Amniotic epithelial cell (primary cell): ENCODE measurements around the gene MDN1.

Source experiments
- DNase-seq: peaks from one replicate; pipeline ENCODE4 v3.0.0-alpha.2; 2010; ENCODE audit warnings: low read depth

MDN1 gene

GRCh38 chr6:89694428-89694827, 125.2 kb downstream of the MDN1 start:
- DNase-seq, result no peak

GRCh38 chr6:89693207-89693606, 126.4 kb downstream of the MDN1 start:
- peak; percentile 12 for DNase-seq

GRCh38 chr6:89692256-89692655, 127.3 kb downstream of the MDN1 start:
- no peak for DNase-seq

- DNase-seq, result no peak
These were observed 128.7 kb downstream of the MDN1 start for GRCh38 chr6:89690944-89691324.

GRCh38 chr6:89689732-89690131, 129.9 kb downstream of the MDN1 start:
- DNase-seq, result no peak

- no peak for DNase-seq
These were observed 131.3 kb downstream of the MDN1 start for GRCh38 chr6:89688328-89688727.

- DNase-seq, result no peak
These were observed 134.3 kb downstream of the MDN1 start for GRCh38 chr6:89685311-89685710.

GRCh38 chr6:89682991-89683390, 136.6 kb downstream of the MDN1 start:
- no peak for DNase-seq

GRCh38 chr6:89681983-89682564, 137.5 kb downstream of the MDN1 start:
- DNase-seq, result no peak

- no peak for DNase-seq
These were observed 139.0 kb downstream of the MDN1 start for GRCh38 chr6:89680551-89680950.

- DNase-seq, result no peak
These were observed 139.4 kb downstream of the MDN1 start for GRCh38 chr6:89680150-89680549.

- DNase-seq, result no peak
These were observed 140.1 kb downstream of the MDN1 start for GRCh38 chr6:89679215-89680120.

- no peak for DNase-seq
These were observed 141.1 kb downstream of the MDN1 start for GRCh38 chr6:89678531-89678930.

GRCh38 chr6:89675949-89676748, 143.4 kb downstream of the MDN1 start:
- DNase-seq, result peak; percentile 83

GRCh38 chr6:89670935-89671565, 148.5 kb downstream of the MDN1 start:
- DNase-seq, result no peak

- peak; percentile 9 for DNase-seq
These were observed 150.6 kb downstream of the MDN1 start for GRCh38 chr6:89669002-89669401.

GRCh38 chr6:89667872-89668556, 151.6 kb downstream of the MDN1 start:
- no peak for DNase-seq

GRCh38 chr6:89662659-89663223, 156.9 kb downstream of the MDN1 start:
- no peak for DNase-seq

- no peak for DNase-seq
These were observed 158.0 kb downstream of the MDN1 start for GRCh38 chr6:89661559-89661958.

GRCh38 chr6:89660981-89661380, 158.6 kb downstream of the MDN1 start:
- DNase-seq, result no peak

GRCh38 chr6:89657445-89658158, 162.0 kb downstream of the MDN1 start:
- DNase-seq, result no peak
